ENCODE results near the gene TRMT61A. TPM values are rescaled to one million over a fixed set of nuclear protein-coding genes. Genes with fewer than 3 reads are reported as not detected.
"Not testable (repeated sequence)": the region's sequence is repeated elsewhere in the genome, so short reads cannot be mapped to it uniquely, and the experiment has no call there.

The TRMT61A gene
- total RNA-seq, 1 donor from 2014 or later: 6.1 TPM

DNA sequence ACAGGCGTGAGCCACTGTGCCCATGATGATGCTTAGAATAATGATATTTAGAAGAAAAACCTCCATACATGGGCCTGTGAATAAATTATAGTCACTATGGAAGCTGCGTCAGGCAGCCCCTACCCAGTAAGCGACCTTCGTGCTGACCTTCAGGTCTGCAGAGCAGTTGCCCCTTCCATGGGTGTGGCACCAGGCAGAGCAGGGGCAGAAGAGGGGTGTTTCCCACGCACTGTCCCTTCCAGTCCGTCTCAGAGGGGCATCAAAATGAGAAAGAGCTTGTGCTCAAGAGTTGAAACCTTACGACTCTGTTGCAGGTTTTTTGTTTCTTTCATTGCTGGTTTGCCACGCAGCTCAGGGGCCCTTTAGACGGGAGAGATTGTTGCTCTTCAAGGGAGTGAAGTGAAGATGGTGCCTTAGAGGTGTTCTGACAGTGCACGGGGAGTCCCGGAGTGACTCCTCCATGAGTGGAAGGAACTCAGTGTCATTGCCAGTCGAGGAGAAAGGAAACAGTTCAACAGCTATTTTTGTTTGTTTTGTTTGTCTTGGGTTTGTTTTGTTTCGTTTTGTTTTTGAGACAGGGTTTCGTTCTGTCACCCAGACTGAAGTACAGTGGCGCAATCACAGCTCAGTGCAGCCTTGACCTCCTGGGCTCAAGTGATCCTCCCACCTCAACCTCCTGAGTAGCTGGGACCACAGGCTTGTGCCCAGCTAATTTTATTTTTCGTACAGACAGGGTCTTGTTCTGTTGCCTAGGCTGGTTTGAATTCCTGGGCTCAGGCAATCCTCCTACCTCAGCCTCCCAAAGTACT lies 20.3 kb upstream of the TRMT61A start:
- Mint-ChIP-seq H3K27ac (ENCODE audit: unreplicated experiment) (peak overlapping the region; percentile 22), H3K4me1 (ENCODE audit: unreplicated experiment) (peaks cover 8% of the 10 kb centered on the region), H3K27me3 (ENCODE audit: unreplicated experiment) (peaks cover 3% of the 10 kb centered on the region), H3K36me3 (ENCODE audit: low read depth, unreplicated experiment) (peaks cover 39% of the 10 kb centered on the region), H3K9me3 (ENCODE audit: unreplicated experiment) (no peaks in the 10 kb centered on the region), H3K4me3 (ENCODE audit: unreplicated experiment) (no peak overlapping the region)
- no peak for DNase-seq (ENCODE audit: low spot score)
- TF ChIP-seq, protein P1, sequence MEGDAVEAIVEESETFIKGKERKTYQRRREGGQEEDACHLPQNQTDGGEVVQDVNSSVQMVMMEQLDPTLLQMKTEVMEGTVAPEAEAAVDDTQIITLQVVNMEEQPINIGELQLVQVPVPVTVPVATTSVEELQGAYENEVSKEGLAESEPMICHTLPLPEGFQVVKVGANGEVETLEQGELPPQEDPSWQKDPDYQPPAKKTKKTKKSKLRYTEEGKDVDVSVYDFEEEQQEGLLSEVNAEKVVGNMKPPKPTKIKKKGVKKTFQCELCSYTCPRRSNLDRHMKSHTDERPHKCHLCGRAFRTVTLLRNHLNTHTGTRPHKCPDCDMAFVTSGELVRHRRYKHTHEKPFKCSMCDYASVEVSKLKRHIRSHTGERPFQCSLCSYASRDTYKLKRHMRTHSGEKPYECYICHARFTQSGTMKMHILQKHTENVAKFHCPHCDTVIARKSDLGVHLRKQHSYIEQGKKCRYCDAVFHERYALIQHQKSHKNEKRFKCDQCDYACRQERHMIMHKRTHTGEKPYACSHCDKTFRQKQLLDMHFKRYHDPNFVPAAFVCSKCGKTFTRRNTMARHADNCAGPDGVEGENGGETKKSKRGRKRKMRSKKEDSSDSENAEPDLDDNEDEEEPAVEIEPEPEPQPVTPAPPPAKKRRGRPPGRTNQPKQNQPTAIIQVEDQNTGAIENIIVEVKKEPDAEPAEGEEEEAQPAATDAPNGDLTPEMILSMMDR (IDR thresholded peaks at IDR 0.05; ENCODE audit: unreplicated experiment): no peak

DNA sequence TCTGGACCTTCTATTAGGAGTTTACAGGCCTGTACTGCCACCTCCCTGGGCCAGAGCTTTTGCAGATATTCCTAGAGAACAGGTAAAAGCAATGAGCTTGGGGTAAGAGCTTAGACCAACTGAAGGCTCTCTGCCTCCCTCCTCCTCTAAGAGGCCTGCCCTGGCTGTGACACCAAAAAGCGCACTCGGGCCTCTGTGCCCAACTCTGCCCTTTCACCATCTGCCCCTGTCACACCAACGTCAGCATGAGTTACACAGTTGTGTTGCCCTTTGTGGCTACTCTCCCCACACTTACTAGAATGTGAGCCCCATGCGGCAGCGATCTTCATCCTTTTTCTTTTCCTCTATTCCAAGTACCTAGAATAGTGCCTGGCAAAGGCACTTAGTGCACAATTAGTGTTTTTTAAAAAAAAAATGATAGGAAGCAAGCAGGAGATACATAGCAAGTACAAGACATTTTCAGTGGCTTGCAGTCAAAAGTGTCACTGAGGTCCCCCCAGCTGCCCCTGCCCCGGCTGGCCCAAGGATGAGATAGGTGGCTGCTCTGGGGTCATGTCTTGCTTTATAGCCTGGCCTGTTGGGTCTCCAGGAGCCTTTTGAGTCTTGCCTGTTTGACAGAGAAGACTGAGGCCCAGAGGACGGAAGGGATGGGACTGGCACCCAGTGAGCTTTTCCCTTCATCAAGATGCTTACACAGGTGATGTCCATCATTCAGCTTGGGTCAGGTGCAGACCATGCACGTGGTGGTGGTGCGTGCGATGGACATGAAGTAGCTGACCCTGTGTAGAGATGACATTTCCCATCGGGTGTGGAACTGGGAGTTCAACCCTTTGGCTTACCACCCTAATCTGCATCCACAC lies 18.9 kb upstream of the TRMT61A start:
- peaks cover 29% of the 10 kb centered on the region for H3K36me3 Mint-ChIP-seq (ENCODE audit: low read depth, unreplicated experiment)
- TF ChIP-seq, protein P1 (IDR thresholded peaks at IDR 0.05; ENCODE audit: unreplicated experiment): no peak
- no peak overlapping the region for H3K4me3 Mint-ChIP-seq (ENCODE audit: unreplicated experiment)
- H3K9me3 Mint-ChIP-seq (ENCODE audit: unreplicated experiment): no peaks in the 10 kb centered on the region
- H3K4me1 Mint-ChIP-seq (ENCODE audit: unreplicated experiment): peaks cover 8% of the 10 kb centered on the region
- peaks cover 3% of the 10 kb centered on the region for H3K27me3 Mint-ChIP-seq (ENCODE audit: unreplicated experiment)
- H3K27ac Mint-ChIP-seq (ENCODE audit: unreplicated experiment): no peak overlapping the region
- no peak for DNase-seq (ENCODE audit: low spot score)

DNA sequence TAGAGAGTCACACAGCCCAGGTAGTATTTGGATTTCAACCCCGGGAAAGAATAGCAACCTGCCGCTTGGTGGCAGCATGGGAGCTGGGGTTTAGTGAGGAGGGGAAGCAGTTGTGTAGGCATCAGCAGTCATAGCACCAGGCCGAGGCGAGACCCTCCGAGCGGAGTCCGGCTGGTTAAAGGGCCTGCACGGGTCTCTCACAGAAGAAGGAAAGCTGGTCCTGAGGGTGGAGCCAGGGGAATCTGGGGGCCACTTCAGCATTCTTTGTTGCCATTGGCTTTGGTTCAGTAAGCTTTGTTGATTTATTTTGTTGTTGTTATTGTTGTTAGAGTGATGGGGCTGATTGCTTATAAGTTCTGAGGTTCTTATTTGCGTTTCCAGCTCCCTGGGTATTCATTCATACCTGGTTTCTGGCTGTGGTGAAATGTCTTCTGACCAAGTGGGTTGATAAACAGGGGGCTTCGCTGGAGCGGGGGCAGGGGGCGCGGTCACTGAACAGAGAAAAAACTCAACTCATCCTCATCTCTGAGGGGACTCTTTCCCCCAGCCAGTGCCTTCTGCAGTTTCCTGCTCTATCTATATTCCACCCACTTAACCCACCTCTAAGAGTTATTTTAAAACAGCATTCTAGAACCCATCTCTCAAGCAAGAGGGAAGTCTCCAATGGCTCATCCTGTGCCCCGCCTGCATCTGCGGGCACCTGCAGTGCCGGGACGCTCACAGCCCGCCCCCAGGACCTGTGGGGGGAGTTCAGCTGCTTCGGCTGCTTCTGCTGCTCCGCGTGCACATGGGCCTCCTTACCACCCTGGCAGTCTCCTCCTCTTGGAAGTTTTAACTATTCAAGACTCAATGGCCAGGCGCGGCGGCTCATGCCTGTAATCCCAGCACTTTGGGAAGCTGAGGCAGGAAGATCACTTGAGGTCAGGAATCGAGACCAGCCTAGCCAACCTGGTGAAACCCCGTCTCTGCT lies 18.0 kb upstream of the TRMT61A start:
- no peak overlapping the region for H3K27ac Mint-ChIP-seq (ENCODE audit: unreplicated experiment)
- no peak for DNase-seq (ENCODE audit: low spot score)
- H3K4me1 Mint-ChIP-seq (ENCODE audit: unreplicated experiment): peaks cover 6% of the 10 kb centered on the region
- H3K36me3 Mint-ChIP-seq (ENCODE audit: low read depth, unreplicated experiment): peaks cover 23% of the 10 kb centered on the region
- TF ChIP-seq, protein P1 (IDR thresholded peaks at IDR 0.05; ENCODE audit: unreplicated experiment): no peak
- no peaks in the 10 kb centered on the region for H3K9me3 Mint-ChIP-seq (ENCODE audit: unreplicated experiment)
- H3K4me3 Mint-ChIP-seq (ENCODE audit: unreplicated experiment): peak overlapping the region; percentile 31
- H3K27me3 Mint-ChIP-seq (ENCODE audit: unreplicated experiment): peaks cover 3% of the 10 kb centered on the region

DNA sequence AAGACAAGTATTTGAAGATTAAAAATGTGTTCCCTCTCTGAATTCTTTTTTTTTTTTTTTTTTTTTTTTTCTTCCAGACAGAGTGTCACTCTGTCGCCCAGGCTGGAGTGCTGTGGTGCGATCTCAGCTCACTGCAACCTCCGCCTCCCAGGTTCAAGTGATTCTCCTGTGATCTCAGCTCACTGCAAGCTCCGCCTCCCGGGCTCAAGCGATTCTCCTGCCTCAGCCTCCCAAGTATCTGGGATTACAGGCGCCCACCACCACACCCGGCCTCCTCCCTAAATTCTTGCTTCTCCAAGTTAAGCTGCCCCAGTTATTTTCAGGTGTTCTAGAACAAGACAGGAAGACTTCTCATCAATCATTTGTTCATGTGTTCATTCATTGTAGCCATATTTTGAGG lies 16.8 kb upstream of the TRMT61A start:
- not testable (repeated sequence) for H3K27ac Mint-ChIP-seq (ENCODE audit: unreplicated experiment)

More for the DNA sequence above, 16.8 kb upstream of the TRMT61A start:
- Mint-ChIP-seq H3K4me3 (ENCODE audit: unreplicated experiment) (peak overlapping the region; percentile 2), H3K36me3 (ENCODE audit: low read depth, unreplicated experiment) (peaks cover 18% of the 10 kb centered on the region)
- H3K4me1 Mint-ChIP-seq (ENCODE audit: unreplicated experiment); DNase-seq (ENCODE audit: low spot score); H3K9me3 Mint-ChIP-seq (ENCODE audit: unreplicated experiment); H3K27me3 Mint-ChIP-seq (ENCODE audit: unreplicated experiment): not testable (repeated sequence)
